NCI-H128 (cell line): ENCODE data around the gene UBL5.
"Not testable (repeated sequence)": the region's sequence is repeated elsewhere in the genome, so short reads cannot be mapped to it uniquely, and the experiment has no call there.

Experiments
- DNase-seq: peaks from one replicate; lab custom pipeline; 2025; ENCODE audit not compliant: unreplicated experiment; lab: John Stamatoyannopoulos, UW

The UBL5 gene

GRCh38 chr19:9827289-9828238 is at the start of gene UBL5:
Gene UBL5 (plus strand): TSS chr19:9827918. CDS start chr19:9828338, 420 bp downstream.
- peak; percentile 77 for DNase-seq

GRCh38 chr19:9782338-9782737 is 45.4 kb upstream of the UBL5 start:
- DNase-seq, result no peak

- DNase-seq, result not testable (repeated sequence)
Observed at GRCh38 chr19:9784163-9784496, 43.6 kb upstream of the UBL5 start.

- peak; percentile 89 for DNase-seq
Observed at GRCh38 chr19:9785367-9786331, 42.1 kb upstream of the UBL5 start.

DNA sequence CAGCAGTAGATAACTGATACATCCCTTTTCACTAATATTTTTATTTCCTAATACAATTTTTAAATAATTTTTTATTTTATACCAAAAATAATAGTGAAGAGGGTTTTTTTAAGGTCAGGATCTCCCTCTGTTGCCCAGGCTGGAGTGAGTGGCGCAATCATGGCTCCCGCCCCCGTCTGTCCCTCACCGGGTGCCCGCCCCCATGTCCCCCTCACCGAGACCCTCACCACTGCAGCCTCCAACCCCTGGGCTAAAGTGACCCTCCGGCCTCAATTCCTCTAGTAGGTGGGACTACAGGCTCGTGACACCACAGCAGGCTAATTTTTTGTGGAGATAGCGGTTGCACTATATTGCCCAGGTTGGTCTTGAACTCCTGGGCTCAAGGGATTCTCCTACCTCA is 41.4 kb upstream of the UBL5 start:
- DNase-seq, result no peak

- no peak for DNase-seq
Observed at GRCh38 chr19:9786819-9787218, 40.9 kb upstream of the UBL5 start.

- DNase-seq, result not testable (repeated sequence)
Observed at GRCh38 chr19:9788604-9789003, 39.1 kb upstream of the UBL5 start.

DNA sequence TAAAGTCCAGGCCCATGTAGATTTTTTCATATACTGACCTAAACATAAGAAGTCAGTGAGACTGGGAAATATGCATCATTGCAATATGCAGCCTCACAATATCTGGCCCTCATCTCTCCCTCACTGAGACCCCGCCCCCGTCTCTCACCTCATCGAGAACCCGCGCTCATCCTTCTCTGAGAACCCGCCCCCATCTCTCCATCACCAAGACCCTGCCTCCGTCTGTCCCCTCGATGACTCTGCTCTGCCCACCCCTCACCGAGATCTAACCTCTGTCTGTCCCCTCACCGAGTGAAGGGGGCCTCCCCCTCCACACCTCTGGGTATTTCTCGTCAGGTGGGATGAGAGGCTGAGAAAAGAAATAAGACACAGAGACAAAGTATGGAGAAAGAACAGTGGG is 38.7 kb upstream of the UBL5 start:
- DNase-seq, result no peak

GRCh38 chr19:9789579-9789978 is 38.1 kb upstream of the UBL5 start:
- not testable (repeated sequence) for DNase-seq

GRCh38 chr19:9791073-9791367 is 36.7 kb upstream of the UBL5 start:
- DNase-seq, result not testable (repeated sequence)

DNA sequence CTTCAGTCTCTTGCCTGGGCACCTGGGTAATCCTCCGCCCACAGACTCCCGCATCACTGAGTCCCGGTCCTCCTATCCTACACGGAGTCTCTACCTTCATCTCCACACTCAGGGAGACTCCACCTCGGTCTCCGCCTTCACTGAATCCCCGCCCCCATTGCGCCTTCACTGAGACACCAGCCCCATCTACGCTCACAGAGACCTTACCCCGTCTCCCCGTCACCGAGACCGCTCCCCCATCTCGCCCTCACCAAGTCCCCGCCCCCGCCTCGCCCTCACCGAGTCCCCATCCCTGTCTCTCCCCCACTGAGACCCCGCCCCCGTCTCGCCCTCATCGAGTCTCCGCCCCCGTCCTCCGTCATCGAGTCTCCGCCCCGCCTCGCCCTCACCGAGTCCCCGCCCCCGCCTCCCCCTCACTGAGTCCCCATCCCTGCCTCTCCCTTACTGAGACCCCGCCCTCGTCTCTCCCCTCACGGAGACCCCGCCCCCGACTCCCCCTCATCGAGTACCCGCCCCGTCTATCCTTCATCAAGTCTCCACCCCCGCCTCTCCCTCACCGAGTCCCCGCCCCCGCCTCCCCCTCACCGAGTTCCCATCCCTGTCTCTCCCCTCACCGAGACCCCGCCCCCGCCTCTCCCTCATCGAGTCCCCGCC is 36.0 kb upstream of the UBL5 start:
- peak; percentile 69 for DNase-seq

- DNase-seq, result peak; percentile 70
Observed at GRCh38 chr19:9792206-9793070, 35.3 kb upstream of the UBL5 start.

DNA sequence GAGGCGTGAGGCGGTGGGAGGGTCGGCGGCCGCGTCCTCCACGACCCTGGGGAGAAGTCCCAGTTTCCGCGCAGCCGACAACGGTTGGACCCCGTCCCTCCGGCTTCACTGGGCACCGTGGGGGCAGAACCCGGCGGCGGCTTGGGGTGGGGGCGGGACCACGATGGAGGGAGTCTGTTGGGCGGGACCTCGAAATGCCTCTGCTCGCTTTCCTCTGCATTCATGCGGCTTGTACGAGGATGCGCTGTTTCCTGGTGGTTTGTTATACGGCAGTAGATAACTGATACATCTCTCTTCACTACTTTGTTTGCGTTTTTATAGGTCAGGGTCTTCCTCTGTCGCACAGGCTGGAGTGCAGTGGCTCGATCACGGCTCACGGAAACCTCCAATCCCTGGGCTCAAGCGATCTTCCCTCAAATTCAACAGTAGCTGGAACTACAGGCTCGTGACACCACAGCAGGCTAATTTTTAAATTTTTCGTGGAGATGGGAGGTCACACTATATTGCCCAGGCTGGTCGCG is 34.6 kb upstream of the UBL5 start:
- DNase-seq, result no peak

GRCh38 chr19:9796113-9796773 is 31.5 kb upstream of the UBL5 start:
- DNase-seq, result peak; percentile 53

- no peak for DNase-seq
Observed at GRCh38 chr19:9797871-9798270, 29.8 kb upstream of the UBL5 start.

- no peak for DNase-seq
Observed at GRCh38 chr19:9799162-9799561, 28.6 kb upstream of the UBL5 start.

DNA sequence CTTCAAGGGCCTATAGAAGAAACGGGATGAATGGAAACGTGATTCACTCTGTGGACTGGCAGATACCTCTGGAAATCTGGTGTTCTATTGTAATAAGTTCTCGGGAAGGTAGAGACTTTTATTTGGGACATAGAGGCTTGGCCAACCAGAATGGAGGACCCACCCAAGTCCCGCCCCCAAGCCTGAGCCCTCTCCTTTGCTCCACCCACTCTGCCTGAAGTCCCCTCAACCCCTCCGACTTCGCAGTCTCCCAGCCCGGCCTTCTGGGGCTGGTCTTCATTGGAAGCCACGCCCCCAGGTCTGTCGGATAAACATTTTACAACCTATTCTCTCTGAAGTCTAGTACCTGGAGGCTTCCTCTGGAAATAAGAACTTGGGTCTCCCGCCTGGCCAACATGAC is 25.7 kb upstream of the UBL5 start:
- DNase-seq, result no peak

DNA sequence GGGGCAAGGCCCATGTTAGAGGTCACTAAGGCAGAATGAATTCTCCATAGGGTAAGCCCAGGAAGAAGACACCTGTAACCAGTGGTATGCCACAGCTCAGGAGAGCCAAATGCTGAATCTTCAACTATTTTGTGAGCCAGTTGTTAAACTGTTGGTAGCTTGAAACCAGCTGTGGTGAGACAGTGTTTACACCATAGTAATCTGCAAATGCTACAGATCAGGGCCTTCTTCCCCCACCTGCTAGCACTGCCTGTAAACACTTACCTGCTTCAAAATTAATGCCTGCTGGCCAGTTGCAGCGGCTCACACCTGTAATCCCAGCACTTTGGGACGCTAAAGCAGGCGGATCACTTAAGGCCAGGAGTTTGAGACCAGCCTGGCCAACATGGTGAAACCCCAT is 20.9 kb upstream of the UBL5 start:
- no peak for DNase-seq
